SK-N-MC (cell line): ENCODE results near the gene KRTAP22-1.

Experiments used
- EZH2 ChIP-seq: fragments of 200-600 bp; sonication (generic); IDR thresholded peaks from one replicate; pipeline ENCODE4 v1.6.1; 2017; ENCODE audit warnings: antibody characterized with exemption
- FOXP2 ChIP-seq: optimal IDR thresholded peaks from 2 replicates; pipeline ENCODE3; 2011; ENCODE audit warnings: mild to moderate bottlenecking, moderate library complexity; ENCODE audit not compliant: insufficient read depth; ENCODE audit errors: extremely low read length, control extremely low read depth
- POLR2AphosphoS5 ChIP-seq: IDR thresholded peaks from 2 replicates; pipeline ENCODE4 v1.6.1; 2012; ENCODE audit warnings: mild to moderate bottlenecking, low read depth, low read length, borderline replicate concordance

GRCh38 chr21:30577766-30578165 is 23.1 kb upstream of the KRTAP22-1 start:
- TF ChIP-seq POLR2AphosphoS5 (no peak), EZH2 (no peak), FOXP2 (no peak)
